Fibroblast of skin of left quadriceps (primary cell): ENCODE measurements around the gene MRNIP.
"Not testable (repeated sequence)": the region's sequence is repeated elsewhere in the genome, so short reads cannot be mapped to it uniquely, and the experiment has no call there.

Experiments used
- DNase-seq, 2 experiments: peaks; one replicate each; pipeline ENCODE4 v3.0.0-alpha.2; 2013; ENCODE audit warnings: low read depth in 2 of 2

The MRNIP gene

DNA sequence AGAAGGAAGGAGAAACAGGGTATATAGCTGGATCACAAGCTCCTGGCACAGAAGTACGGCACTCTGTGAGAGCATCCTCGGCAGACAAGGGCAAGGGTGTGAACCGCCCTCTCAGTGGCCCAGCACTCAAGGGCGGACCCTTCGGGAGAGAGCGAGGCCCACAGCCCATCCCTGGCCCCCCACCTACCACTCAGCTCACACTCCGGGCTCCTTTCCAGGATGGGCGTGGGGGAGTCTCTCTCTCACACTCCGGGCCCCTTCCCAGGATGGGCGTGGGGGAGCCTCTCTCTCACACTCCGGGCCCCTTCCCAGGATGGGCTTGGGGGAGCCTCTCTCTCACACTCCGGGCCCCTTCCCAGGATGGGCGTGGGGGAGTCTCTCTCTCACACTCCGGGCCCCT is 12.9 kb upstream of the MRNIP start:
- DNase-seq, result not testable (repeated sequence)

DNA sequence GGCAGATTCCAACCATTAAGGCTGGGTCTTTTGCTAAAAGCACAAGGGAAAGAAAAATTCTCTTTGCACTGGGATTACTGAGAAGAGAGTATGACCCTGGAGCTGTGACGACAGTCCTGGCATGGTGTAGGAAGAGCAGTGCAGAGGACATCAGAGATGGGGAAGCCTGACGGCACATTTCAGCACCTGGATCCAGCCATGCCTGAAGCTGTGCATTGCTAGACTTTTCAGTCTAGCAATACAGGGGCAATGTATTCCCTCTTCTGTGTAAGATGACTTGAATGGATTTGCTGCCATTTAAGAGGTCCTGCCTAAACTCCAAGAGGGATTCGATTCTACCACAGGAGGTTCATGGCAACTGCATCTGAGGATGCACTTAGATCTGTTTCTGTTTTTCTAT is 12.3 kb upstream of the MRNIP start:
- DNase-seq, result no peak

DNA sequence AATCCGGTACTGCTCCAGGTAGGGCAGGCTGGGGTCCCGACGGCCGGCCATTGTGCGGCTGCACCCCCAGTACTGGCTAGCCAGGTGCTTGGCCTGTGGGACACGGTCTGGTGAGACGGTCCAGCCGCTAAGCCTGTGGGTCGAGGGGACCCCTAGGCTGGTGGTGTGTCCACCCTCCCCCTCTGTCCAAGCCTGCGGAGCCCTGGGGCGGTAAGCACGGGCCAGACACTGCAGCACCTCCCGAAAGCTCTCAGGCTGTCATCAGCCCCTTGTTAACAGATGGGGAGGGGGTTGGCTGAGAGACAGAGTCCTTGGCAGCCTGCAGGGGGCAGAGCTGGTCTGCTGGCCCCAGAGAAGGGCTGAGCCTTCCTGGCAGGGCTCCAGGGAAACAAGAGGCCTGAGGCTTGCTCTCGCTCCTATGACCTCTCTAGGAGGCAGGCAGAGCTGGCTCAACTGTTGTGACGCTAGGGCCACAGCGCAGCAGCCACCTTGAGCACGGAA is 11.8 kb upstream of the MRNIP start:
- no peak for DNase-seq

DNA sequence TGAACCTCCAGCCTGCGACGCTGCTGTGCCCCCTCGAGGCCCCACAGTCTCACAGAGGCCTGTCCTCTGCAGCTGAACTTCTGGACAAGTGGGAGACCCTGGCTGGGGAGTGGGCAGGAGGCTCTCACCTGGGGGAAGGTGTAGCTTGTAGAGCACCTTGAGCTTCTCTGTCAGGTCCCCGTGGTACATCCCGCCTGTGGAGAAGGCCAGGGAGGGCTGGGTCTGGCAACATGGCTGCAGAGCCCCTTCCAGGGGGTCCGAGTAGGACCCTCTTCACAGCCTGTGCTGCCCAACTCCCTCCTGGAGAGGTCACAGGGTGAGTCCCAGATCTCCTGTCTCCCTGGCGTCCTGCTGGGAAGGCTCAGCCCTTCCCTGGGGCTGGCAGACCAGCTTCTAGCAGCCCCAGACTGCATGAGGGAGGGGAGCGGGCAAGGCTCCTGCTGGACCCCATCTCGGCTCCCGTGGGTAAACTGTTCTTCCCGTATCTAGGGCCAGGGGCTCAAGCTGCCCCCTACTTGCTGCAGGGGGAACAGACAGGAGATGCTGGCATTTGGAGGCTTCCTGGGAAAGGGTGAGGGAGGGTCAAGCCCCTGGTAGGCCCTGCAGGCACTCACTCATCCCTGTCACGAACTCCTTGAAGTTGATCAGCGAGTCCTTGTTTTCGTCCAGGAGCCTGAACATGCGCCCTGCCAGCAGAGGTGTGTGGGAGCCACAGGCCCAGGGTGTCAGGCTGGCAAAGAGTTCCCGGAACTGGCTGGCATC is 11.2 kb upstream of the MRNIP start:
- DNase-seq, result no peak

DNA sequence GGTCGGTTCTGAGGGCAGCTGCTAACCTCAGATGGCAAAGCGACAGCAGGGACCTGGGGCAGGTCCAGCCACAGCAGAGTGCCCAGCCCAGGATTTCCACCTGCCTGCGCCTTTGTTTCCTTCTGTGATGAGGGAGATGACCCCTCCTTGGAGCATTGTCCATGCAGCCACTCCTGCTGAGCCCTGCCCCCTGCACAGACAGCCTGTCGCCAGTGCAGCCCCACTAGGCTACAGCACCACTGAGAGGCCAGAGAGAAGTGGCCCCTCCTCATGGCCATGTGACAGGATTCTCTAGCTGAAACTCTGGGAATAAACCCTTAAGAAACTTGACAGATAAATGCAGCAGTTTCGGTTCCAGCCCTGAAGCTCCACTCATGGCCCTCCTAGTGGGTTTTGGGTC is 10.5 kb upstream of the MRNIP start:
- no peak for DNase-seq

DNA sequence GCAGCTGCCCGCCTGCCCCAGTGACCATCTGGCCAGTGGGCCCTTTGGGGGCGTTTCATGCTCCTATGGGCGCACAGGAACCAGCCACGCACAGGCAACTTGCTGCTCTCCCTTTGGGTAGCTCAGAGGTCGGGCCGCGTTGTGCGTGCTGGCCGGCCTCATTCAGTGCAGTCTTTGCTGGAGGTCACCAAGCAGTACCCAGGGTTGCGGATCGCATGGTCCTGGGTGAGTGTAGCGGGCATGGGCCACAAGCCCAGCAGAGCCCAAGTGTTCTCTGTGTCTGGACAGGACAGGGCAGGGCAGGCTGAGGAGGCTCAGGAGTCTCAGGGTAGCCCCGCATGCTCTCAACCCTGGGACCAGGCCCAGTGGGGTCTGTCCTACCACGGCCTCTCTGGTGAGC is 9.9 kb upstream of the MRNIP start:
- DNase-seq, result no peak

DNA sequence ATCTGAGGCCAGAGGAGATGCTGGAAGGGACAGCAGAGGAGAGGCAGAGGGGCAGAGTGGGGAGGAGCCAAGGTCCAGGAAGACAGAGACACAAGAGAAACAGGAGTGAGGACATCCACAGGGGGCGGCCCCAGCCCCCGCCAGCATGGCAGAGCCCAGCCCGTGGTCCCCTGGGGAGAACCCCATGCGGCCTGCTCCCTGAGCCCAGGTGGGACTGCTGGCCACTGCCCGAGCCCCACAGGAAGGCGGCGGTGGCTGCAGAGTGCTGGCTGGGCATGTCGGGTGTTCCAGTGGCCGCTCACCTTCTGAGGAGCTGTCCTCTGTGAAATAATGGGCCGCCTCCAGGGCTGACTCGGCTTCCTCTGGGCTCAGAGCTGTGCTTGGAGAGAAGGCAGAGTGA is 8.9 kb upstream of the MRNIP start:
- DNase-seq, result no peak

DNA sequence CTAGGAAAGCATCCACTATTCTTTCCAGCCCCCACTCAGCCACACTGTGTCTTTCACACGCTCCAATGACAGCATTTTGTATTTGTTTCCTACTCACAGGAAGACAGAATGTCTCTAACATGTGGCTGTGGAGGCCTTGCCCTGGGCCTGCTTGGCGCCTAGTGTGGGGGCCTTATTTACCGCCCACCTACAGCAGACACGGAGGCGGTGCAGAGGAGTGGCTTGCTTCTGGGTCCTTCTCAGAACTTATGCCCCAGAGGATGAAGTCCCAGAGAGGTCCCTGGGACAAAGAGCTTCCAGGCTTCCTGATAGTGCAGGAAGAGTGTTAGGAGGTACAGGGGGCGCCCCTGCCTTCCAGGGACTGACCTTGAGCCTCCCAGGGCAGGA is 8.5 kb upstream of the MRNIP start:
- DNase-seq, result no peak

DNA sequence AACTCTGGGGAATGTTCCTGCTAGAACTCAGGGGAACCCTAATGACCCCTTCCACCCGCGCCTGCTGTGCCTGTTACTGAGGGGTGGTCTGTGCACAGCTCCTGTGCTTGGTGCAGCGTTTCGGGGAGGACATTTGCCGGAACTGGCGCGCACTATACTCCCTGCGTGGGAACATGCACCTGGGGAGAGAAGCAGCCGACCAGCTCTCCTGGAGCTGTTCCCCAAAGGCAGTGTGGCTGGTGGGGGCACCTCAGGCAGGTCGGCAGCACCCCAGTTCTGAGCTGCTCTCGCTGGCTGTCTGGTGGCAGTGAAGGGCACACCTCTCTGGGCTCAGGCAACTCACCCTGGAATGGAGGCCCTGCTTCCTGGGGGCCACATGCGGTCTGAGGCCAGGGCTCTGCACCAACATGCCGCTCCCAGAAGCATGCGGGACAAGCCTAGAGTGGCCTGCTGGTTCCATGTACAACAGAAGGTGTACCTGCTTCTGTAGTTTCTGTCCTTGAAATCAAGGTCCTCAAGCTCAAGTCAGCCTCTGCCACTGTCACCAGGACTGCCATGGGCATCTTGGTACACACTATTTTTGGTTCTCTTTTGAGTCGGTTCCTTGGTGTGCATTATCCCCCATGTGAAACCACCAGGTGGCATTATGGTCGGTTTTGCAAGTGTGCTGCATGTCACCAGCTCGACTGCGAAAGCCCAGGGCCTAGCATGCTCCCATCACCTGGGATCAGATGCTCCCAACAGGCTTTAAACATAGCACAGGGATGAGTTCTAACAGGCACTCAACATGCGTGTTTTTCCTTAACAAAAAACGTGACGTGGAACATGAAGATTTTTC is 7.8 kb upstream of the MRNIP start:
- no peak for DNase-seq

DNA sequence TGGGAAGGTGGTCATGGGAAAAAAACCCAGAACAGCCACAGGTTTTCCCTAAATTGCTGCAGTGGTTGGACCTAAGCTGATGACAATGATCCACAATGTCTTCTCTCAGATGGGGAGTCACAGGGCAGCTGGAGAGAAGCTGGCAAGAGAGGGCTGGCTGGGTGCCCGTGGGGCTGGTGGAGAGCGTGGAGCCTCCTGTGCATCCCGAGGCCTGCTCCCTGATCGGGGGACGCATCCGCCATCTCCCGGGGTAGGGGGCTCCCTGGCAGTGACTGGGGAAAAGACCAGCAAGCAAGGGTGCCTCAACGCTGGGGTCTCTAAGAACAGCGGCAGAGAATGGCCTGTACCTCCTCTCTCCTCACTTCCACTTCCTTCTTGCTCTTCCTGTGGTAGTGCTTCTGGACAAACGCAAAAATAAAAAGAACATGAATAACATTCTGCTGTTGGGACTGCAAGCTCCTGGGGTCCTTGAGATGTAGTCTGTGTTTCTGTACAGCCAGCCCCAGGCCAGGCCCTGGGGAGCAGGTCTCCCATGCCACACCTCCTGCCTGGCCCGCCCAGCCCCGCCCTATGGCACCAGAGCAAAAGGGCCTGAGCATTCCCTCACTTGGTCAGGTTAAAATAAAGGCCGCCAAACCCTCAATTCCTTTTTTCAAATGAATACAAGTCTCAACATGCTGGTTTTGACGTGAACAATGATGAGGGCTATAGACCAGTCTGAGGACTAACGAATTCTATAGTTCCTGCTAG is 7.0 kb upstream of the MRNIP start:
- DNase-seq, result no peak

DNA sequence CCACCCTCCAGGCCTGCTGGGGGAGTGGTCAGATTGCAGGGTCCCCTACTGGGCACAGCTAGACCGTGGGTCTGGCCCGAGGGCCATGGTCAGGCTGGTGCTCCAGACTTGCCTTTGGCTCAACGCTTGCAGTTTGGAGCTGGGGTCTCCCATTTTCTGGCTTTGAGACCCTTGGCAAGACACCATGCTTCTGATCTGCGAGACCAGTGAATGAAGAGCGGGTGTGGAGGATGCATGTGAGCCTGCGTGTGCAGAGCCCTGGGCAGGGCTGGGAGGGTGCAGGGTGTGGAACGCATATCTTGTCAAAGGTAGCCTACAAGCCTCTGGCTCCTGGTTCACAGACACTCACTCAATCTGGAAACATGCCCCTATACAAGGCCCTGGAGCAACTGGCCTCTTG is 6.1 kb upstream of the MRNIP start:
- DNase-seq, result no peak

DNA sequence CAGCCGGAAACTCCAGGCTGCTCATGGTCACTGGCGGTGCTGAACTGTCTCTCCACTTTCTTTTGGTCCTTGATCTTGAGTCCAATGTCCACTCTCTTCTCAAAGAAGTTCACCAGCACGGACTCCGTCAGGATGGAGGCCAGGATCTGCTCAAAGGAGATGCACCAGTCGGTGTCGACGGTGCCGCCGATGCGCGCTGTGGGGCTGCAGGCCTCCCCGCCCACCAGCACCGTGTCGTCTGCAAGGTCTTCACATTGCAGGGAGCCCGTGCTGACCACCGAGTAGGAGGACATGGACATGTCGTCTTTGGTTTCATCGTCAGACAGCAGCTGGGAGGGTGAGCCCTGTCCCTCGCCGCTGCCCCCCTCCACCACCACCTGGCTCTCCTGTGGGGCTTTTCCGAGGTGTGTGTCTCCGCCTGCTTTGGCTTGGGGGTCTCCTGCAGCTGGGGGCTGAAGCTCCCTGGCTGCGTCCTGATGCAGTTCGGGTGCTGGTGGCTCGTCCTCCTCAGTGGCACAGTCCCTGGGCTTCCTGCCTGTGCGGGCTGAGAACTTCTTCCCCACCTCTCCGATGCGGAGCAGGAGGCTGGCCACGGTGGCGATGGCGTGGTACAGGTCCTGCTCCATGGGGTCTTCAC is 5.0 kb upstream of the MRNIP start:
- DNase-seq, result no peak

DNA sequence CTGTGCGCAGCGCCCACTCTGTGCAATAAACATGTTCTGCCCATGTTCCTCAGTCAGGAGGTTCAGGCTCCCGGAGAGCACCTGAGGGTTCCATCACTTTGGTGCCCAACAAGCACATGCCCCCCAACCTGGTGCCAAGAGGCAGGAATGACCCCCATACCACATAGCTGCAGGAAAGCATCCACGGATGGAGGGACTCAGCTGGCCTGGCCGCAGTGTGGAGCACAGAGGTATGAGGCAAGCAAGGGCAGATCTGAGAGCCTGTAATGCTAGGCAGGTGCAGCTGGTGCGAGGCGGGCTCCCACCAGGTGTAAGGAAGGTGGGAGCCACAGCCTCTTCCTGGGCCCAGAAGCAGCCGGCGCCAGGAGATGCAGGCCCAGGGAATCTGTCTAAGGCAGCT is 4.3 kb upstream of the MRNIP start:
- DNase-seq, result no peak

DNA sequence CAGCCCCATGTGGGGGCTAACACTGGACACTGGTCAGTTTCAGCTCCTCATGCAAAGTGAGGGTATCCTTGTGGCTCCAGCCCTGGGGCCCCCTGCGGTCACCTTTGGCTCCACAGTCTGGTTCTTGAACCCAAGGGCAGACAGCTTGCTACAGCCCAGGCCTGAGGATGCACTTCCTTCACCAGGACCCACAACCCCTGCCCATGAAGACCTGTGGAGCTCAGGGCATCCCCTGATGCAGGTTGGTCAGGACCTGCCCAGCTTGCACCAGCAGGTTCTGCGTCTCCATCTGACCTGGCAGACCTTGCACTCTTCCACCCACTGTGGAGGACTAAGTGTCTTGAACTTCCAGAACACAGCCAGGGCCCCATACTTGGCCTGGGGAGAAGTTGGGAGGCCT is 3.7 kb upstream of the MRNIP start:
- no peak for DNase-seq

DNA sequence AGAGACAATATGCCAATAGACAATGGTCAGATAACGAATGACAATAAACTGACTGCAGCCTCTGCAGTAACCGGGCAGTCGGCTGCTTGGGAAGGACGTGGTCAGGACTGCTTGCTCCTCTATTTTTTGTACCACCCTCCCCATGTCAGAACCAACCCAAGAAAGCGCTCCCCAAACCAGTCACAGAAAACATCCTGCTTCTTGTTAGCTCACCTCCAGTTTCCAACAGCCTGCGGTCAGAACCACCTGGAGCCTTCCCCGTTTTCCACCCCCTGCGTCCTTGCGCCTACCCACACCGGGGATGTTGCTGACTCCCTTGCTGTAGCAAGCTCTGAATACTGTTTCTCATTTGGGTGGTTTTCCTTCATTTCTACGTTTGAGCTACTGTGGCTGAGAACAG is 1.7 kb upstream of the MRNIP start:
- DNase-seq, result no peak

DNA sequence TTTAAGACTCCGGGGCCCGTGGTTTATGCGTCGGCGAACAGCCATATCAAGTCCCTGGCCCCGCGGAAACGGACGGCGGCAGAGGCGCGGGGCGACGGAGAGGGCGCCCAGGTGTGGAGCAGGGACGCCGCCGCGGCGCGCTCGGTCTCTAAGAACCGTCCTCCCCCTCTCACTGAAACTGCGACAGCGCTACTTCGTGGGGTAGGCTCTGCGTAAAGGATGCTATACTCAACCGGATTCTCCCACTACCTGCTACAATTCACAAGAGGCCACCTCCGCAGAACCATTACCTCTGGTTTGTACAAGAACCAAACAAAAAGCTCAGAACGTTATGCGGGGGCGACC is 404 bp downstream of the MRNIP start:
- DNase-seq, result no peak

DNA sequence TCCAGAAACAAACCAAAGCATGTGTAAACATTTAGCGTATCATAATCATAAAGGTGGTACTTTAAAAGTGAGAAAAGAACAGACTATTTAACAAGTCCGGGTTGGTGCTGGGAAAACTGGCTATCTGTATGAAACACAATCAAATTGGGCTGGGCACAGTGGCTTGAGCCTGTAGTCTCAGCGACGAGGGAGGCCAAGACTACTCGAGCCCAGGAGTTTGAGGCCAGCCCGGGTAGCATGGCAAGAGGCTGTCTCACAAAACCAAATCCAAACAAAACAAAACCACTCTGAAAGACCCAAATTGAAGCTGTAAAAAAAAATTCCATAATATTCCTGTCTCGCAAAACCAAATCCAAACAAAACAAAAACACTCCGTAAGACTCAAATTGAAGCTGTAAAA is 4.3 kb downstream of the MRNIP start:
- DNase-seq, result no peak

DNA sequence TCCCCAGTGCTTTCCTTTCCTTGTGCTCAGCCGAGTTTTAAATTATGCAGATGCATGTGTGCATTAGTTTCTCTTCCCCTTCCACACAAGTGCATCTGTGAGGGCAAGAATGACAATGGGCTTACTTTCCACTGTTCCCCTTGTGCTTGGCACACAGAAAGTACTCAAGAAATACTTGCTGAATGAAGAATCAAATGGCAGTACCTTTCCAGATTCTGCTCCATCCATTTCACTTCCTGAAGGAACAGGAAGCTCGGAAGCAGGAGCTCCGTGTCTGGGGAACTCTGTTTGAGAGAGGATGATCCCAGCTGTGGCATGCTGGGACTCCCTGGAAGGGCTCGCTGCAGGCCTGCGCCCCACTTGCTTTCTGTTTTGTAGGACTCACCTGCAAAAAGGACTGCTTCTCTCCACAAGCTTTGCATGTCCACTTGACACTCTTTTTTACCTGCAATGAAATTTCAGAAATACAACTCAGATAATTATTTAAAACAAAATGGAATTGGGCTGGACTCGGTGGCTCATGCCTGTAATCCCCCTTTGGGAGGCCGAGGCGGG is 5.5 kb downstream of the MRNIP start:
- no peak for DNase-seq

DNA sequence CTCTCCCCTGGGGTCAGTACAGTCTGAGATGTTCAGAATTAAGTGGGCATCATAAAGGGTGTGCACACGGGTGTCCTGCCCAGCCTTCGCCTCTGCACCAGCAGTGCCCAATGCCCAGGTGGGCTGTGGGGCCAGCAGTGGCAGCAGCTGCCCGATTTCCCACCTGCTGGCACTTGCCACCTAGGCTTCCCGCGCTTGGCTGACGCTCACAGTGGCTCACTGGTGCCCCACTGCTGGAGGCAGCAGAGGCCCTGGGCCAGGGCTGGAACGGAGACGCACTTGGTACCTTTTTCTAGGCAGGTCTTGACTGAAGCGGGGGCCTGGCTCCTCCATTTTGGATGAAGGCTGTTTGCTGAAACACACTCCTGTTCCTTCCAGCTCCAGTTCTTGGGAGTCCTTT is 17.0 kb downstream of the MRNIP start:
- DNase-seq, result no peak

DNA sequence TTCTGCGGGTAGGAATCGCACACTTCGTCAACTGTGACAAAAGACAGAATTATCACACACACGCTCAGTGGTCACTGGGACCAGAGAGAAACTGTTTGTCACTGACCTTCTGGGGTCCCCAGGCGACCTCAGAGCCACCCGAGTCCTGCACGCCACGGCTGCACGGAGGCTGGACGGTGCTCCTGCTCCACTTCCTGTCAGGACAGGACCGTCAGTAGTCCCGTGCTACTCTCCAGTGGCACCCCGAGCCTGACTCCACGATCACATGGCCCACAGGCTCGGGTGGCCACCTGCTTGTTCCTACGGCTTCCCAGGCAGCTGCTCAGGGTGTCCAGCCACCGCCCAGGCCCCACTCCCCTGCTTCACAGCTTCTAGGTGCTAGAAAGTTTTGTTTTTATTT is 17.9 kb downstream of the MRNIP start:
- no peak for DNase-seq

DNA sequence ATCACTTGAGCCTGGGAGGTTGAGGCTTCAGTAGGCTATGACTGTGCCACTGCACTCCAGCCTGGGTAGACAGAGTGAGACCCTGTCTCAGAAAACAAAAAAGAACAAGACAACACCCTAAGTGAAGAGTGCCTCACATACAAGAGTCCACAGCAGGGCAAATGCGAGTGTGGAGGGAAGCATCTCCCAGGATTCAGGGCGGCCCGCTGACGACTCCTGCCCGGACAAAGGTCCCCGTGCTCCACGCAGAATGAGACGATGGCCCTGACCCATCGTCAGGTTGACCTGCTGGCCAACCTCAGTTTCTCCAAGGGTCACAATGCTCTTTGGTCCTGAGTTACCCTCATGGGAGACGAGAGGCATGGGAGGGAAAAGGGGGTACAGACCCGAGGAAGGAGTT is 18.3 kb downstream of the MRNIP start:
- DNase-seq, result no peak
